Nephron progenitor cell (in vitro differentiated cells): ENCODE data around the gene POU2AF1.

ENCODE experiments used
- DNase-seq: peaks from one replicate; pipeline ENCODE4 v3.0.0; 2021
- H3K27ac Mint-ChIP-seq: 2 replicates; pipeline ENCODE4 v1.8.0; 2021; ENCODE audit warnings: mild to moderate bottlenecking, moderate library complexity, mixed read lengths
- H3K27me3 Mint-ChIP-seq: 2 replicates; pipeline ENCODE4 v1.8.0; 2021; ENCODE audit warnings: mild to moderate bottlenecking, low read depth, mixed read lengths; ENCODE audit not compliant: poor library complexity
- H3K36me3 Mint-ChIP-seq: 2 replicates; pipeline ENCODE4 v1.8.0; 2021; ENCODE audit warnings: low read depth, mixed read lengths
- H3K4me1 Mint-ChIP-seq: 2 replicates; pipeline ENCODE4 v1.8.0; 2021; ENCODE audit warnings: mixed read lengths
- H3K4me3 Mint-ChIP-seq: 2 replicates; pipeline ENCODE4 v1.8.0; 2021; ENCODE audit warnings: mild to moderate bottlenecking, moderate library complexity, mixed read lengths
- H3K9me3 Mint-ChIP-seq: 2 replicates; pipeline ENCODE4 v1.8.0; 2021; ENCODE audit warnings: mild to moderate bottlenecking, moderate library complexity, mixed read lengths
- CTCF ChIP-seq: fragments of 200-600 bp; sonication (generic); IDR thresholded peaks from 2 replicates; pipeline ENCODE4 v1.5.0; 2021; ENCODE audit warnings: antibody characterized with exemption

The POU2AF1 gene

GRCh38 chr11:111350811-111351210, 28.3 kb downstream of the POU2AF1 start:
- no peak overlapping the region for H3K27ac Mint-ChIP-seq
- no peak for DNase-seq
- peaks cover 25% of the 10 kb centered on the region for H3K27me3 Mint-ChIP-seq
- TF ChIP-seq CTCF, result no peak
- no peaks in the 10 kb centered on the region for H3K36me3 Mint-ChIP-seq
- no peak overlapping the region for H3K4me3 Mint-ChIP-seq
- H3K9me3 Mint-ChIP-seq, result no peaks in the 10 kb centered on the region
- H3K4me1 Mint-ChIP-seq, result peaks cover 28% of the 10 kb centered on the region

- Mint-ChIP-seq H3K27ac (no peak overlapping the region), H3K4me1 (peaks cover 23% of the 10 kb centered on the region), H3K36me3 (no peaks in the 10 kb centered on the region)
Measured at GRCh38 chr11:111349191-111349695, 29.8 kb downstream of the POU2AF1 start.

GRCh38 chr11:111348147-111348546, 30.9 kb downstream of the POU2AF1 start:
- DNase-seq, result no peak
- no peak for TF ChIP-seq CTCF
- peaks cover 10% of the 10 kb centered on the region for H3K27me3 Mint-ChIP-seq
- no peaks in the 10 kb centered on the region for H3K9me3 Mint-ChIP-seq
- H3K36me3 Mint-ChIP-seq, result no peaks in the 10 kb centered on the region
- H3K27ac Mint-ChIP-seq, result no peak overlapping the region
- peaks cover 18% of the 10 kb centered on the region for H3K4me1 Mint-ChIP-seq
- H3K4me3 Mint-ChIP-seq, result no peak overlapping the region

More at GRCh38 chr11:111349191-111349695, 29.8 kb downstream of the POU2AF1 start:
- Mint-ChIP-seq H3K27me3 (peaks cover 15% of the 10 kb centered on the region), H3K4me3 (no peak overlapping the region), H3K9me3 (no peaks in the 10 kb centered on the region)
- no peak for DNase-seq
- TF ChIP-seq CTCF, result no peak

GRCh38 chr11:111347723-111348115, 31.4 kb downstream of the POU2AF1 start:
- H3K36me3 Mint-ChIP-seq, result no peaks in the 10 kb centered on the region
- H3K9me3 Mint-ChIP-seq, result no peaks in the 10 kb centered on the region
- DNase-seq, result no peak
- H3K27me3 Mint-ChIP-seq, result peaks cover 9% of the 10 kb centered on the region
- no peak overlapping the region for H3K4me3 Mint-ChIP-seq
- H3K27ac Mint-ChIP-seq, result no peak overlapping the region
- peaks cover 15% of the 10 kb centered on the region for H3K4me1 Mint-ChIP-seq
- TF ChIP-seq CTCF, result no peak

GRCh38 chr11:111347002-111347722, 31.9 kb downstream of the POU2AF1 start:
- Mint-ChIP-seq H3K4me1 (peaks cover 15% of the 10 kb centered on the region), H3K27ac (no peak overlapping the region), H3K9me3 (no peaks in the 10 kb centered on the region), H3K4me3 (no peak overlapping the region), H3K27me3 (peaks cover 9% of the 10 kb centered on the region), H3K36me3 (no peaks in the 10 kb centered on the region)
- TF ChIP-seq CTCF, result no peak
- DNase-seq, result no peak

GRCh38 chr11:111344032-111344431, 35.0 kb downstream of the POU2AF1 start:
- DNase-seq, result no peak

More at GRCh38 chr11:111344032-111344431, 35.0 kb downstream of the POU2AF1 start:
- TF ChIP-seq CTCF, result no peak
- no peak overlapping the region for H3K27ac Mint-ChIP-seq
- peaks cover 14% of the 10 kb centered on the region for H3K9me3 Mint-ChIP-seq
- no peaks in the 10 kb centered on the region for H3K4me1 Mint-ChIP-seq
- peaks cover 4% of the 10 kb centered on the region for H3K27me3 Mint-ChIP-seq
- peaks cover 6% of the 10 kb centered on the region for H3K36me3 Mint-ChIP-seq
- no peak overlapping the region for H3K4me3 Mint-ChIP-seq
